Stimulated activated CD8-positive, alpha-beta memory T cell treated with anti-CD3 and anti-CD28 coated beads, Interleukin-4, amount 100 ng/mL, for 1 hour (primary cell): ENCODE data around the gene TMX1.

Experiments used
- DNase-seq, 2 donors: peaks; one replicate each; pipeline ENCODE4 v3.0.0-alpha.2; 2020; ENCODE audit warnings: low read depth in 2 of 2, low spot score in 1 of 2

The TMX1 gene

DNA sequence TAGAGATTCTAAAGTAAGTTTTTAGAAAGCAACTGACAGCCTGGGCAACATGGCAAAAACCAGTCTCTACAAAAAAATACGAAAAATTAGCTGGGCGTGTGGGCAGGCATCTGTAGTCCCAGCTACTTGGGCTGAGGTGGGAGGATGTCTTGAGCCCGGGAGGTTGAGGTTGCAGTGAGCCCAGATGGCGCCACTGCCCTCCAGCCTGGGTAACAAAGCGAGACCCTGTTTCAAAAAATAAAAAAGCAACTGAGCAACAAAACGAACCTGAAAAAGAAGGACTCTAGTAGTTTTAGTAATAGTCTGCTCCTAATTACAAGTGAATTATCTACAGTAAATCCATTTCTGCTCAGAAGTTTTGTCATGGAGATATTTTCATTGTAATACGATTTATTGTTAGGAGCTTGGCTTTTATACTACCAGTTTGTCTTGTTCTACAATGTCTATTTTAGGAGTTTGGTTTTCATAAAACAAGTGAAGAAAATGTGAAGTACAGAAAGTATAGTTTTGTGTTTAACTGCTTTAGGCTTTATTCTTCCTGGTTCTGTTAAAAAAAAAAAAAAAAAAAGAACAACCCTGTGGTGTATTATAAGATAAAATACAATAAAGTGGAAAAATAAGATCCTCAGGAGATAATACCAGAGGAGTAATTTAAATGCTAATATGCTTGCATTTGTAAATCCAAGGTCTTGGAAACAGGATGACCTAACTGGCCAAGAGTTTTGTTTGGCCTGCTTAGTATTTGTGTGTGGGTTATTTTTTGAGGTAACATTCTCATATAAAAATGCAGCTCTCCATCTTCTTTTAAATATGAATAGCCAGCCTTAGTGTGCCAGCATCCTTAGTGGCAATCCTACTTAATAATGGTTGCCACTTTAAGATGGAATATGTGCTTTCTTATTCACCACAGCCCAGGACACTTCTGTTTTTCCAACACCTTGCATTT, 2.8 kb downstream of the TMX1 start:
- DNase-seq, result no peak

DNA sequence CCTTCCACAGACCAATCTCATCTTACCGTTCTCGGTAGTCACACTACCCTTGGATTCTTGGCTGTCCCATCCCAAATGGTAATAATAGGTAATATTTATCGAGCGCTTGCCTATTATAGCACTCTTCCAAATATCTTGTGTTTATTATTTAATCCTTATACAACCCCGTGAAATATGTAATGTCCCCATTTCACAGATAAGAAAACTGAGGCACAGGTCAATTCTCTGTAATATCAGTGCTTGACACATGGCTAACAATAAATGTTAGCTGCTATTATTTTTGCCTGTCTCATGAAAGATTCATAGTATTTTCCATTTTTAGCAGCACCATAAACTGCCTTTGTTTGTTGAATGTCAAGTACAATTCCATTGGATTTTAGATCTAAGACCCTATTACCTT, 4.5 kb downstream of the TMX1 start:
- no peak for DNase-seq

DNA sequence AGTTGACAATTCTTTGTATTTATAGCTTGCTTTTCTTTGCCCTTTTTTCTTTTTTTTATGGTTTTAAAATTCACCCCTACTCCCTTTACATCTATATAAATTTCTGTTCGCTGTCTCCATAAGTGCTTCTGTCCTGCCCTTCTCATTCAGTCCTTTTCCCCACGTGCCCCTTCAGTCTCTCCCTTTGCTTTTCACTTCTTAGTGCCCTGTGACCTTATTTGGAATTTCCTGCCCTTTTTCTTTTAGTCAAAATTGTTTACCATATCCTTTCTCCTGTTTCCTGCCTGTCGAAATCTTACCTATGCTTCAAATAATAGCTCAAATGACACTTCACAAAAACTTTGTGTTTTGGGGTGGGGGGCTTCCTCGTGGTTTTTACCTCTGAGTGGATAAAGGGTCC, 6.0 kb downstream of the TMX1 start:
- DNase-seq, result no peak

DNA sequence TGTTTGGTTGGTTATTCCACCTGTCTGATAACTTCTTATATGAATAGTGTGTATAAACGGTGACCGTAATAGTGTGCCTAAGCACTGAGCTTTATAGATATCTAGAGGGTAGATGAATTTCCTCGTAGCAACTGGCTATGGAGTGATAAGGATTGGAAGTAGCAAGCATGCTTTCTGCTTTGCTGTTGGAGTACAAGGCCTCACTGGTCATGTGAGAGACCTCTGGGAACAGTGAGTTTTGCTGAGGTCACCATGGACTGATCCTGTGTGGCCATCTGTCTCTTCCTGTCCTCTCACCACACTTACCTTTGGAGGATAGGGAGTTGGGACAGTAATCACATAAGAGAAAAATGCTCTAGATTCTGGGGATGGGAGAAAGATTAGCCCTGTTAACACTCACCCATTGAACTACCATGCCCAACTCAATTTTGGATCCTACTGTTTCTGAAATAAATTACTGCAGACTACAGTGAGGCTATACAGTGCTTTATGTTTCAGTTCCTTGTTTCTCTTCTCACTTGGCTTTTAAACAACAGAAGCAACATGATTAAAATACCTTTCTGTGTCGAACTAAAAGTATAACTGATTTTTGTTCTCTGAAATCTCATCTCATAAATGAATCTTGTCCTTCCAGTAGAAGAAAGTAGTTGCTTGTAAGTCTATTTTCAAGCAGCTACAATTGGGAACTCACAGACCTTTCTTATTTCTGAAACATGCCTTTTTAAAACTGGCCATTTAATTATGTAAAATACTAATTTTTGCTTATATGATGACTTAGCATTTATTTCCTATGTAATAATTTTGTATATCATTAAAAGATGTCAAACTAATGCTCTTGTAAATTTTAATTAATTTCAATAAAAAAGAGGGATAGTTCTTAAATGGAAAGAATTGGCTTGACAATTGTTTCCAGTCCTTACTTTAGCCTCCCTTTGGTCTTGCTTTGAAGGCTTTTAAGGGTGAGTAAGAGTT, 8.3 kb downstream of the TMX1 start:
- DNase-seq, result no peak

DNA sequence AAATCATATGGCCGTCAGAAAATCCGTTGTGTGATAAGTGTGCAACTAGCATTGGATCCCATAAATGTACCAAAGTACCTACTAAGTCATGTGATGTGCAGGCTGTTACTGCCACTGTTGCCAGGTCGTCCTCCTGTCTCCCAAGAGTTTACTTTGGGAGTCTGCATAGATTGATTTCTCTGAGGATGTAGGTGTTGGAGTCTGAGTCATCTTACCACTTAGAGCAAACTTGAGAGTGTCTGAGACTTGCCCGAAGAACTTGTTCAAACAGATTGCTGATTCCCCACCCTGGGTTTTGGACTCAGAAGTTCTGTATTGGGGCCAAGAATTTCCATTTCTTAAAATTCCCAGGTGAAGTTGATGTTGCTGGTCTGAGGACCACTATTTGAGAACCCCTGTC, 11.4 kb downstream of the TMX1 start:
- no peak for DNase-seq

DNA sequence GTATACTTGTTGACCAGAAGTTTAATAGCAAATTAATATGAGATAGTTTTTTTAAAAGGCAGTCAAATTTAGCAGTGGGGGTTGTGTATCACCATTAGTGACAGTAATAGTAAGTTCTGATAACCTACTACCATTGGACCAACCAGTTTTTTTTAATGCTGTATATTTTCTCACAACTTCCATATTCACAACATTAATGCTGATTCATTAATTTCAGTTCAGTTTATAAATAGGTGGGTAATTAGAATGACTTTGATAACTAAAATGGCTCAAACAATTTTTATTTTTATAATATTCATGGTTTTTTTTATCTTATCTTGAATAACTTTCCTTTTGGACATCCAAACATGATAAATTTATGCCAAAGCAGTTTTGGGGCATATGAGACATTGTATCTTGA, 13.8 kb downstream of the TMX1 start:
- no peak for DNase-seq

DNA sequence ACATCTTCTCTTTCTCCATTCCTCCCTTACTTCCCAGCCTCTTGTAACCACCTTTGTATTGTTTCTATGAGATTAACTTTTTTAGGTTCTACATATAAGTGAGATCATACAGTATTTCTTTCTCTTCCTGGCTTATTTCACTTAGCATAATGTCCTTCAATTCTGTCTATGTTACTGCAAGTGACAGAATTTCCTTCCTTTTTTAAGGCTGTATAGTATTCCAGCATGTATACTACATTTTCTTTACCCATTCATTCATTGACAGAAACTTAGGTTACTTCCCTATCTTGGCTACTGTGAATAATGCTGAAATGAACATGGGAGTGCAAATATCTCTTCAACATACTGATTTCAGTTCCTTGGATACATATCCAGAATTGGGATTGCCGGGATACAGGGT, 18.2 kb downstream of the TMX1 start:
- DNase-seq, result no peak

DNA sequence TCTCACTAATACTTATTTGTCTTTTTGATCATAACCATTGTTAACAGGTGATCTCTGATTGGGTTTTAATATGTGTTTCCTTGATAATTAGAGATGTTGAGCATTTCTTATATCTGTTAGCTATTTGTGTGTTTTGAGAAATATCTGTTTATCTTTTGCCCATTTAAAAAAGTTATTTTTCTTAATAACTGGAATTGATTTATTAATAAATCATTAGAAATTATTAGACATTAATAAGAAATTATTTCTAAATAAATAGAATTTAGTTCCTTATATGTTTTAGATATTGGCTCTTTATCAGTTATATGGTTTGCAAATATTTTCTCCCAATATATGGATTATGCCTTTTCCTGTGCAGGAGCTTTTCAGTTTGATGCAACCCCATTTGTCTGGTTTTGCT, 18.7 kb downstream of the TMX1 start:
- DNase-seq, result no peak

DNA sequence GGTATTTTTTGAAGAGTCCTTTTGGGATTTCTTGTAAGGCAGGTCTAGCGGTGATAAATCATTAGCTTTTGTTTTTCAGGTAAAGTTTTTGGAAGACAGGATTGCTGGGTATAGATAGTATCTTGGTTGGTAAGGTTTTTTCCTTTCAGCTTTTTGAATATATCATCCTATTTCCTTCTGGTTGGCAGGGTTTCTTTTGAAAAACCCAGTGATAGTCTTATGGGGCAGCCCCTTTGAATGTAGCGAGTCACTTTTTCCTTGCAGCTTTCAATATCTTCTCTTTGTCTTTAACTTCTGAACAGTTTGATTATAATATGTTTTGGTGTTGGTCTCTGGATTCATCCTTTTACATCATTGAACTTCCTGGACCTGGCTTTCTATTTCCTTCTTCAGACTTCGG, 20.2 kb downstream of the TMX1 start:
- no peak for DNase-seq

DNA sequence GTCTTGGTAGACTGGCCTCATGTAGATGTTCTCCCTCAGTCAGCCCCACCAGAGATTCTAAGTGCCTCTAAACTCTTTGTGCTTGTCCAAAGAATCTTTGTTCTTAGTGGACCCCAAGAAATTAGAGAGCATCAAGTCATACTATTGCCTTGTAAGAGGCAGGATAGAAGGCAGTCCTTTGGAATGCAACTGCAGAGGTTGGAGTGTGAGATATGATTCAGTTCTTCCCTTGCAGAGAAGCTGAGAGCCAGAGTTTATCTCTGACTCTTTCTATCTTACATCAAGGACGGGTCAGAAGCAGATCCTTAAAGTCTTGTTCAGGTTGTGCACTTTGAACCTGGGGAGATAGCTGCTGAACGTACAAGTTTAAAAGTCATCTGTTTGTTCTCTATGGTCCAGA, 21.1 kb downstream of the TMX1 start:
- no peak for DNase-seq

DNA sequence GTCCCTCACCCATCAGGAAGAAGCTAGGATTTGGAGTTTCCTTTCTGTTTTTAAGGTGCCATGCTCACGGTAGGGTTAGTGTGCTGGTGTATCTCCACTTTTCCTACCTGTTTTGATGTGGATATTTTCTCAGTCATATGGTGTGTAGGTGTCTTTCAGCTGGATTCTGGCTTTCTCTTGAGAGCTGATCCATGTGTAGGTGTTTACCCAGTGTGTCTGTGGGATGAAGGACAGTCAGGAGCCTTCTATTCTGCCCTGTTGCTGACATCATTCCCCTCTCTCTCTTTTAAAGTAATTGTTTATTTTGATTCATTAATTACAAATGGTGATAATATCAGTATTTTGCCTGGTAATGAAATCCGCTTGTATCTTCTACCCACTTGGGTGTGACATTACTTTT, 22.8 kb downstream of the TMX1 start:
- DNase-seq, result no peak

DNA sequence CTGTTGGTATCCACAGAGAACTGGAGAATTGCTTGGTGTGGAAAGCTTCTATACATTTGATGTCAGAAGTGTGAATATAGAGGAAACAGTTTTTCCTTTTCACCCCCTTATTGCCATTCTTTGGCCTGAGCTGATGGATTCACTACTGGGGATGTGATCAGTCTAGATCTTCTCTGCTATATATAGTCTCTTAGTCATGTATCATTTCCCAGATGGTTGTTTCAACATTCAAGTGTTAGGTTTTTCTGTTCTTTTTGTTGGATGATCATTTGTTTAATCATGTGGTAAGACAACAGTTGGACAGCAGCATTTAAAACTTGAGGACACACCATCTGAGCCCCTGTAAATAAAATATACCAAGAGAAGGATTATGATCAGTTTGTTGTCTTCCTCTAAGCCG, 29.6 kb downstream of the TMX1 start:
- no peak for DNase-seq

DNA sequence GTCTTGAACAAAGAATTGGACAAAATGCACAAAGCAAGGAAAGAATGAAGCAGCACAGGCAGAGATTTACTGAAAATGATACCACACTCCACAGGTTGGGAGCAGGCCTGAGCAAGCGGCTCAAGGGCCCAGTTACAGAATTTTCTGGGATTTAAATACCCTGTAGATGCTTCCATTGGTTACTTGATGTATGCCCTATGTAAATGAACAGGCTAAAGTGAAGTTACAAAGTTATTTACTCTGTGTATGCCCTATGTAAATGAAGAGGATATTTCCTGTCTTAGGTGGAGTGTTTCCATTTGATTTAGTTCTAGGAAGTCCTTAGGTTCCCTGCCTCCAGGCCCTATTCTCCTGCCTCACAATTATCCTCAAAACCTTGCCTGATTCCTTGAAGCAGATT, 36.6 kb downstream of the TMX1 start:
- no peak for DNase-seq

DNA sequence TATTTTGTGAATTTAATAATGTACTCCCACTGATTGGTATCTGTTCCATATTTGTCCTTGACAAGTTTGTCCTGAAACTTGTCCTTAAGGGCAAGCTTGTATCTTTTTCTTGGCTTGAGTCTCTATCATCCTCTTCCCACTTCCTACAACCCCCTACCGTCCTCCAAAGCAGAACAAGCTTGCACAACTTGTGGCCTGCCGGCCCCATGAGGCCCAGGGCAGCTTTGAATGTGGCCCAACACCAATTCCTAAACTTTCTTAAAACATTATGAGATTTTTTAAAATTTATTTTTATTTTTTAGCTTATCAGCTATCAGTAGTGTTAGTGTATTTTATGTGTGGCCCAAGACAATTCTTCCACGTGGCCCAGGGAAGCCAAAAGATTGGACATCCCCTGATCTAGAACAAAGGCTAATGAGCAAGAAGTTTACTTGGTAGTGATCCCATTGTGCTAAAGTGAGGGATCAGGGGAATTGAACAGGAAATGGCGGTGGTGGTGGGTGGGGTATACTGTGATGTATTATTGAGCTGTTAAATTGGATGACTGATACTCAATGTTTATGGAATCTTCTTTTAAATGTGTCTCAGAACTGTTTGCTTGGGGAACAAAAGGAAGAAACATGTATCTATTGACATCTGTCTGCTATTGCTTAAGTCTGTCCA, 37.8 kb downstream of the TMX1 start:
- no peak for DNase-seq

DNA sequence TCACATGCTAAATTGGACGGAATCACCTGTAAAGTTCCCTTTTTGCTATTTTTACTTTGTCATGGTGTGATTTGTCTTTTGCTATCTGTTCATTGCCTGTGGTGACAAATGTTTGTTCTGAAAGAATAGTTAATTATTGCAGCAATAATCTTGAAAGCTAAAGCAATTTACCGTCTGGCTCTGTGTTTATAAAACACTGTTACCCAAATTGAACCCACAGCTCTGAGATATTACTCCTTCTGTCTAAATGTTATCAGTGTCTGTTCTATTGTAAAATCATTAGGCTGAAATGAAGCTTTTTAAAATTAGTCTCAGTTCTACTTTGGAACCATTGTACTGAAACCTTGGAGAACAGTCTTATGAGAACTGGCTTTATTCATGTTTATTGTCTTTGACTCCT, 42.5 kb downstream of the TMX1 start:
- DNase-seq, result no peak

DNA sequence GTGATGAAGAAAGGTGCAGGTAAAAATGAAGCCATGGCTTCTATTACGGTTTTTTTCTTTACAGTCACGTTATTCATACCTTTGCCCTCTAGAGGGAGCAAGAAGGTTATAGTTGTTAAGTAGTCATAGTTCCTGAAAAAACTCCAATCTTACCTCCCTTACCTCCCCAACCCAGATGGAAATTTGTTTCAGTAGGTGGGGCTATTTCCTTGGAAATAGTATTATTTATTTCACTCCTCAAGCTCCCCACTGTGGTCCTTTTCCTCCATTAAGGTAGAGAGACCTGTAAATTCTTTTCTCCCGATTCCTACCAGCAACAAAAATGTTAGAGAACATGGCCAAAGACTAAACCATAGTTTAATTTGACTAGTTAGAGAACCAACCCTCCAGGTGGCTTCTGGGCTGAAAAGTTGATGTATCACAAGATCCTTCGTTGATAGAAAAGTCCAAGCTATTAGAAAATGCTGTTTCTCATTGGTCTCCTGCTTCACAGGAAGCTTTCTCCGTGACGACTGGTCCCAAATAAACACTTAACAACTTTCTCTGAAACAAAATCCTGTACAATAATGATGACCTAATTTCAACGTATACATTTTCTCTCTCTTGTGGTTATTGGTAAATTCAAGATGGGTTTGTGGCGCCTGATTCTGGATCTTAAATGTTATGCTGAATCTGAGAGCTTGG, 43.5 kb downstream of the TMX1 start:
- no peak for DNase-seq

DNA sequence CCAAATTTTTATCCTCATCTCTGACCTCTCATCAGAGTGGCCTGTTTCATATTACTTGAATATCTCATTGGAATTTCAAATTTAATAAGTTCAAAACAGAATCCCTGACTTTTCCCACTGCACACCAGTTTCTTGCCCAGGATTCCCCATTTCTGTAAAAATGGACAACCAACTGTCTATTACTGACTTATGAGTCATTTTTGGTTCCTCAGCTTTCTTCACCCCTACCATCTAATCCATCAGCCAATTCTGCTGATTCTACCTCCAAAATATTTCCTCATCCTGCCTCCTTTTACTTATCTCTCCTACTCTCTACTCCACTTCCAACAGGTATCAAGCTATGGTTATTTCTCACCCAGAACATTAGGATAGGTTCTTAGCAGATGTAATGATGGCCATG, 44.2 kb downstream of the TMX1 start:
- no peak for DNase-seq

DNA sequence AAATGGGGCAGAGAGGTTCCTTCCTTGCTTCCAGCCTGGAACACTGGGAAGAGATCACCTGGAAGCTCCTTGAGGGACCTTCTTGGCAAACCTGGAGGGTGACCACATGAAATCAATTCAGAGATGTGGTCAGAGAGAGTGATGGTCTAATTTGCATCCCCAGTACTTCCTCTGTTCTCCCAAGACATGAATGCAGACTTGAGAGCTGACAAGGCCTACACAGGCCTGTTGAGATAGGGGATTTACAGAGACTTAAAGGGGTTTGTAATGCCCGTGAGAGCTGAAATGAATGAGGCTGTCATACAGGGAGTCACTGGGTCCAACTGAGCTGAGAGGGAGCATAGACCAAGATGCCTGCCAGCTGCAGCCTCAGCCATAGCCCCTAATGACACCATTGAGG, 45.1 kb downstream of the TMX1 start:
- DNase-seq, result no peak

DNA sequence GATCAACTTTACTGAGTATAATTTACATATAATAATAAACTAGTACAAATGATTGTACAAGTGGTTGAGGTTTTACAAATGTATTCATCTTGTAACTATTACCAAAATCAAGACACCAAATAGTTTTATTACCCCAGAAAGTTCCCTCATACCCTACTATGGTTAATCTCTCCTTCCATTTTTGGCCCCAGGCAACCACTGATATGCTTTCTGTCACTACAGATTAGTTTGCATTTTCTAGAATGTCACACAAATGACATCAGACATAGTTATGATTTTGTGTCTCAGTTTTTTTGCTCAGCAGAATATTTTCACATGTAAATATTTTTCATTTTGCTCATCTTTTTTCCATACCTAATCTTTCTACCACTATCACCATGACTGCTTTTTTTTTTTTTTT, 49.1 kb downstream of the TMX1 start:
- no peak for DNase-seq

DNA sequence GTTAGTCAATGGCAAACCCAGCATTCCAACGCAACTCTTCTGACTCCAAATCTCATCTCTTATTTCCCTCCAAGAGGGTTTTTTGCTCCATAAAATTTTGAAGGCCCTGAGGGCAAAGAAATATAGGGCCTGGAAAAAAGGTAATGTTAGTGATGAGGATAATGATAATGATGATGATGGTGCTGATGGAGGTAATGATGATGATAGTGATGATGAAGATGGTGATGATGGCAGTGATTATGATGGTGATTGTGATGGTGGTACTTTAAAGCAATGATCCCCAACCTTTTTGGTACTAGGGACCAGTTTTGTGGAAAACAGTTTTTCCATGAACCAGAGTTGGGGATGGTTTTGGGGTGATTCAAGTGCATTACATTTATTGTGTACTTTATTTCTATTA, 50.1 kb downstream of the TMX1 start:
- DNase-seq, result no peak

DNA sequence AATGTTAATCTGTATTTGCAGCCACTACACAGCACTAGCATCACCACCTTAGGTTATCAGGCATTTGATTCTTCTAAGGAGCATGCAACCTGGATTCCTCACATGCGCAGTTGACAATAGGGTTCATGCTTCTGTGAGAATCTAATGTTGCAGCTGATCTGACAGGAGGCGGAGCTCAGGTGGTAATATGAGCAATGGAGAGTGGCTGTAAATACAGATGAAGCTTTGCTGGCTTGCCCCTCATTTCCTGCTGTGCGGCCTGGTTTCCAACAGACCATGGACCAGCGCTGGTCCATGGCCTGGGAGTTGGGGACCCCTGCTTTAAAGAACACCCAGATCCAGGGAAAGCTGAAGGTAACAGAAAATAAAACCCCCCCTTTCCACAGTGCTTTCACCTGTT, 51.0 kb downstream of the TMX1 start:
- DNase-seq, result no peak
